ENCODE data around the gene PTPRT.

Gene PTPRT

DNA sequence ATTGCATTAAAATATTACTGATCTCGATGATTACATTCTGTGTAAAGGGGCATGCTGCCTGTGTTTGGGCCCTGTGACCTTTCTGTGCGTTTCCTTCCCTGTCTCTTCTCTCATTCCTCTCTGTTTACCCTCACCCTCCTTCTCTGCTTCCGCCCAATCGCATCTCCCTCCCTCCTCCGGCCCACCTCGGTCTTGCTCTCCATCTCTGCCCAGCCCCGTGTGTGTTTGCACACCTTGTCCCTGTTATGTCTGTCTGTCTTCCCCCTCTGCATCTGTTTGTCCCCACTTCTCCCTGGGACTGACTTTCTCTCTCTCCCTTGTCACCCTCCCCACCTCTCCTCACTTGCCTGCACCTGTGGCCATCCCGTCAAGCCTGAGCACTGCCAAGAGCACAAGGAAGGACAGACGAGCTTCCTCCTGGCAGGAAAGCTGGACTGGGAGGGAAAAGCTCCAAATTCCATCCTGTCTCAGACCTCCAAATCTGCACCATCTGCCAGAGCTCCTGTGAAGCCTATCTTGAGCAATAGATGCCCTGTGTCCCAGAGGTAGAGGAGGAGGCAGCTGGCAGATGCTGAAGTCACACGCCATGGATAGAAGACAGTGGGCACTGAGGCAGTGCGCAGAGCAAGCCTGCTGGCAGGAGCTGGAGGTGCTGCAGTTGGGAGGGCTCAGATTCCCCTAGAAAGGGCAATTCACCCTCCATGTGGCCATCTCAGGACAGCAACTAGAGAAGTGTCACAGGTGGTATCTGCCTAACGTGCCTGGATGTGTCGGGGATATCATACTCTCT, 172.3 kb downstream of the PTPRT start:
- DNase-seq = no peak

DNA sequence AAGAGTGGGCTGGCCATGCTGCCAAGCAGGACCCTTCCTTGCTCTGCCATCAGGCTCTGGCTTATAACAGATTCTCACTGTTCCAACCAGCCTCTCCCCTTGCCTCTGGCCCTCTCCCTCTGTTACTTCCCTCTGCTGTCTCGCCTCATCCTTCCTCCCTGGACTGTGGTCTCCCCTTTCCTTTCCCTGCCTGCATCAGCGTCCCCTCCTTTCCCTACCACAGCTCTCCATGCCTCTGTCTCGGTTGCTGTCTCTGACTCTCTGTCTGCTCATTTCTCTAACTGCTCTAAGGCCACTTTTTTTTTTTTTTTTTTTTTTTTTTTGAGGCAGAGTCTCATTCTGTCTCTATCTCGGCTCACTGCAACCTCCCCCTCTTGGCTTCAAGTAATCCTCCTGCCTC, 173.4 kb downstream of the PTPRT start:
- DNase-seq = no peak

DNA sequence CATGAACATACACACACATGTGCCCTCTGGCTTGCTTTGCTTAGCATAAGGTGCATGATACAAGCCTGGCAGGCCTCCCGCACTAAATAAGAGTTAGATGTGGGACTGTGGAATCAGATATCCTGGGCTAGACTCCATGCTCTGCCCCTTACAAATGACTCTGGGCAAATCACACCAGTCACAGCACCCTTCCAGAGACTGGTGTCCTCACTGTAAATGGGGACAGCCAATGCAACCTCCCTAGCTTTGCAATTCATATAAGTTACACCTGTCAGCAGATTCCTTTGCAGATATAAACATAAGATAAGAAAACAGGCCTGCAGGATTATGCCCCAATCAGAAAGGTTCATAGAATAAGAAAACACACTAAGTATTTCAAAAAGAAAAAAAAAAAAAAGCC, 174.1 kb downstream of the PTPRT start:
- no peak for DNase-seq

DNA sequence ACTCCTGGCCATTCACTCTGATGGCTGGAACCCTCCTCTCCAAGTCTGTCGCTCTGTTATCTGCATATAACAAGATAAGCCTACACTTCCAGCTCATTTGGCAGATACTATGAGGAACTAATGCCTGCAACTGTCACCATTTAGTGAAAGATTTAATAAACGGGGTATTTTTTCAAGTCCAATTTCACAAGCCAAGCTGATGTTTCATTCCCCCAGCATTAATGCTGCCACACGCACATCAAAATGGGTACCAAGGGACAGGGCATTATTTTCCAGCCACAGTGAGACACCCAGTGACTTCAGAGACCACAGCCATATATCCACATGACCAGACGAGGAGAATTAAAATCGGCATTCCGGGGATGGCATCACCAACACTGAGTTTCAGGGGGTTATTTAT, 175.5 kb downstream of the PTPRT start:
- no peak for DNase-seq

DNA sequence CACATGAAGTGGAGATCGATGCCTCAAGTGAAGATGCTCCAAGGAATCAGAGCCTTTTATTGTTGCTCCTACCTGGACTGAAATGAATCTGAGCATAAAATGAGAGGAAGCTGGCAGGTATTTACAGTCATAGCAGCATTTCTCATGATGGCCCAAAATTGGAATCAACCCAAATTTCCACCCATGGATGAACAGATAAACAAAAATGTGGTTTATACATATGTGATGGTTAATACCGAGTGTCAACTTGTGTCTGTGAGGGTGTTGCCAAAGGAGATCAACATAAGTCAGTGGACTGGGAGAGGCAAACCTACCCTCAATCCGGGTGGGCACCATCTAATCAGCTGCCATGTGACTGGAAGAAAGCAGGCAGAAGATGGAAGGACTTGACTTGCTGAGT, 178.2 kb downstream of the PTPRT start:
- DNase-seq = no peak

DNA sequence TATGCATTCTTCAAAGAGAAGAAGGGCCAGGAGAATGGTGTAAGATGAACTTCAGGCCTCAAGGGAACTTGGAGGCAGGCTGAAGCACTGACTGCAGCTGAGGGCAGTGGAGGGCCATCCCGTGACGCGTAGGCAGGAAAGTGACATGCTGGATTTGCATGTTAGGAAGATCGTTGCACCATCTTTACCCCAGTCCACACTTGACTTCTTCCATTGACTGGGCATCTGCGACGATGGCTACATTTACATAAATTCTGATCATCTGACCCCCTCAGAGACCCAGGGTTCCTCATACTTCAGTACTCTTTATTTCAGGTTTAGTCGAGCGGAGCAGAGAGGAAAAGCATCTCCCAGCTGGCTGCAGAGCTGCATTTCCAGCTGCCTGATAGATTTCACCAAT, 180.2 kb downstream of the PTPRT start:
- DNase-seq = no peak

DNA sequence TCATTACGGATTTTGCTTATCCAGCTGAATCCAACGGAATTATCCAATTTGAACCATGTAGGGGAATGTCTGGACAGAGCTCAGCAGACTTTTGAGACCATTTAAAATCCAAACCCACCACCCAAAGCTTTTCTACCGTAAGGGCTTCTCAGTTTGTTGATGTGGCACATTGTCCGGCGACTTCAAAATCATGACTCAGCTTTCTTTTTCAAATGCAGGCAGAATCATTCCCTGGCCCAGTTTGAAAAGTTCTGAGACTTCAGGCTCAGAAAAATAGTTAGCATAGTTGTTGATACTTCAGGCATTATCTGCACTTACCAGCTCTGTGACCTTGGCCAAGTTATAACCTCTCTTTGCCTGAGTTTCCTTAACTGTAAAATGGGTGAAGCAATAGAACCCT, 182.2 kb downstream of the PTPRT start:
- DNase-seq = no peak

DNA sequence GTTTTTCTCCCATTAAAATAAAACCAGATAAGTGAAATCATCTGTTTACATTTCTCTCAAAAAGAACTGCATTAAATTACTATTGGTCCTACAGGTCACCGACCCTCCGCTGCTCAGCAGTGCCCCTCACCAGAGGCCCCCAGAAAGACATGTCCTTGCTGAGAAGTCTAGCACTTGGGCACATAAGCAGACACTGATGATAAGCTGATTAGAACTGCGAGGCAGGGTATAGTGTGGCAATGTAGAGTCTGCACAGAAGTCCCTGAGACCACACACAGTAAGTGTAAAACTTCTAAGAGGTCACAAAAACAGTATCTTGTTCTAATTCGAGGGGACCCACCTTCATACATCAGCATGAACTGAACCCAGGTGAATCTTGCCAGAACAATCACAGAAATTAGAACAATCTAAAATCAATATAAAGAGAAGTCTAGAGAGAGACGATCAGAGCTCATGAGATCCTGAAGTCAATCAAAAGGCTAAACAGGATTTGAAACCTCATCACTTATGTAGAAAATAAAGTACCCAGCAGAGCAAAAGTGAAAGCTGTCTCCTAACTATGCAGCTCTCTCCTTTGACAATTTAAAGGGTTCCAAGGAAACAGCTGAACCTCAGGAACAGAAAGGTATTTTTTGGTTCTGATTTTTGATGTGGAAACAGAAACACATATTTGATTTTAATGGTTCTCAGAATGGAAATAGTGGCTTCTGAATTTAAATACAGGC, 182.9 kb downstream of the PTPRT start:
- DNase-seq = no peak

DNA sequence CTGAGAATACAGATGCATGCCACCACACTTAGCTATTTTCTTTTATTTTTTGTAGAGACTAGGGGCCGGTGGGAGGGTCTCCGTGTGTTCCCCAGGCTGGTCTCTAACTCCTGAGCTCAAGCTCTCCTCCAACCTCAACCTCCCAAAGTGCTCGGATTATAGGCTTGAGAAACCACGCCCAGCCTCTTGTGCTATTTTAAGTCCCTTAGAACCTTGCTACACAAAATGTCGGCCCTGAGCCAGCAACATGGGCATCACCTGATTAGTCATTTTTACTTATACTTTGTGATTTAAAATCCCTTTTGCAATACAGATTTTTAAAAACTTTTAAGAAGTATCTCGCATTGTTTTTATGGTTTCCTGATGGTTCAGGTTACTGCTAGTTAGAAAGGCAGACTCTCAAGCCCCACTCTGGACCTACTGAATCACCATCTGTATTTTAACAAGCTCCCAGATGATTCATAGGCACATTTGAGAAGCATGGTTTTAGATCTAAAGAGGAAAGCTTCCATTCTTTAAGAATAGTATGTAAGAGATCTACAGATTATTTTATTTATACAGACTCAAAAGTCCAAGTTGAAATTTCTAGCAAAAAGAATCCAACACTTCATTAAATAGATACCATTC, 186.3 kb downstream of the PTPRT start:
- DNase-seq = no peak

DNA sequence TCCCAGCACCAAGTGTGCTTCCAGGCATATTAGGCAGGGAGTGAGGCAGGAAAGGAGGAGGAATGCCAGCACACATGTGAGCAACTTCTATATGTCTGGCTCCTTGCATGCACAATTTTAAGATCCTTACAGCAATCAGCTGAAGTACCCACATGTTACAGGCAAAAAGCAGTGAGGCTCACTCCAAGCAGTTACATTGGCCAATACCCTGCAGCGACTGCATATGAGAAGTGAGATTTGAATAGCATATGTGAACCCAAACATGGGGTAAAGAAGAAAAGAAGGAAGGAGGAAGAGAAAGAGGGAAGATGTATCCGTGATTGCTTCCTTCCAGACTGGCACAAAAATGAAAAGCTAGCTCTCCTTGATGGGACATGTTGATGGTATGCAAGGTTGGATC, 193.6 kb downstream of the PTPRT start:
- no peak for DNase-seq

DNA sequence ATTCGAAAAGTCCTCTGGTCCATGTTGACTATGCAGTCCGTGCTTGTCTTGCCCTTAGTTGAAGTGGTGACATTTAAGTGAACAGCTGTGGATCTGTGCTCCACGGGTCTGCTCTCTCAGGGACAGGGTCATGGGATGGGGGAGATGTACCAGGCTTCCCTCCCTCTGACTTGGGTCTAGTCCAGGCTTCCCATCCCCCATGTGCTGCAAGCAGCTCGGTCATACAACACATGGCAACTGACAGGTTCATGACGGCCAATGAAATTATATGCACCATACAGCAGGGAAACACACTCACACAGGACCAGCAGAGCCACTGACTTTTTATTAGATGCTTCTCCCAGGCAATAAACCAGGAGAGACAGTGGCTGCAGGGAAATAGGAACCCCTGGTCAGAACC, 201.4 kb downstream of the PTPRT start:
- no peak for DNase-seq

DNA sequence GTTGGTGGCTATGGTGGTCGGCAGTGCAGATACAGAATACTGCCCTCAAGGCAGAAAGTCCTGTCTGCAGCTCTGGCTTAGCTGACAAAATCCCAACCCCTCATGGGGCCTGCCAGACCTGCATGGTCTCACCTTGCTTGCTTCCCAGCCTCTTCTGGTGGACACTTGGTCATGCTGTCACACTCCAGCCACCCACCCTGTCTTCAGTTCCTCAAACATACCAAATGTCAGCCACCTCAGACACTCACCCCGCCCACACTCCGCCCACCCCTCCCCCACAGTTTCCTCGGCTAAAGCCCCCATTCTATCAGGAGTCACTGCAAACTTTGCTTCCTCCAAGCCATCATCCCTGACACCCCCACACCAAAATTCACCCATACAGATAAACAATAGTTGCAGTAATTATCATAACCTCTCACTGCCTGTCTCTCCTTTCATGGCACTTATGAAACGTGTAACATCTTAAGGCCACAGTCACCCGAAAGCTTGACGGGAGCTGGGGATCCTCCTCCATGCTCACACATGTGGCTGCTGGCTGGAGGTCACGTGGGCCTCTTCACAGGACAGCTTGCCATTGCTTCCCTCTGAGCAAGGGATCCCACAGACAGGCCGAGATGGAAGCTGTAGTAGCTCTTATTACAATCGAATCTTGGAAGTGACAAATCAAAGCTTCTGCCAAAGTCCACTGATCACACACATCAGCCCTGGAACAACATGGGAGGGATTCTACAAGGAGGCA, 202.2 kb downstream of the PTPRT start:
- no peak for DNase-seq

DNA sequence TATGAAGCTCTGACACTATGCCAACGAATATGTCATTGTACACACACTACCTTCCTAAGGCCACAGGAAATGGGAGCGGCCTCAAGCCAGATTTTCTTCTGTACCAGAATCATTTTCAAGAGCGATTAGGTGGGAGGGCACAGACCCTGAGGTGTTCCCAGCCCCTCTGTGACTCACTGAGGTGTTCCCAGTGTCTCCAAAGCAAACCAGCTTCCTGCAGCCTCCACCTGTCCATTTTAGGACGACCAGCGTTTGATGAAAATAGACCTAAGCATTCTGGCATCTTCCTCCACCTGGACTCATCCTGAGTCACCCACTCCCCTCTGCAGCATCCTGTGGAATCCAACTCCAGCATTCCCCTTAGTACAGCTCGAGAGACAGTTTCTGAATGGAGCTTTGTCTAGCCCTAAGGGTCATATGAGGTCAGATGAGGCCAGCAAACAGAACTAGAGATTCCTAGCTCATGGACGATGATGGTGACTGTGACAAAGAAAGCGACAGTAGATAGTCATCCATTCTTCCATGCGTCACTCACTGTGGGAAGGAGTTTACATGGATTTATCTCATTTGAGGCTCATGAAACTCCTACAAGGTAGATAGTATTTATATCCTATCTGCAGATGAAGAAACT, 203.4 kb downstream of the PTPRT start:
- DNase-seq = no peak

DNA sequence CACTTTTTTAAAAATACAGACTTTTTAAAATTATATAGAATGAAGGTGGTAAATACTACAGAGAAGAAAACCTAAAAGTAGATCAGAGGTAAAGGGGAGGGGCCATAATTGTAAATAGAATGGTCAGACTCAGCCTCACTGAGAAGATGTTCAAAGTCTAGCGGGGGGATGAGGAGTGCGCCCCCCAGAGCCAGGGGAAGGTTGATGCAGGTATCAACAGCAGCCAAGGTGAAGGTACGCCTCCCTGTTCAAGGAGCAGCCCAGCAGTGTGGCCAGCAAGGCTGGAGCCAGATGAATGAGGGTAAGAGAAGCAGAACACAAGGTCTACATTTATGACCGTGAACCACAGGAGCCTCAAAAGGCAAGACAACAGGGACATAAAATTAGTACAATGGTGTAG, 204.1 kb downstream of the PTPRT start:
- no peak for DNase-seq

DNA sequence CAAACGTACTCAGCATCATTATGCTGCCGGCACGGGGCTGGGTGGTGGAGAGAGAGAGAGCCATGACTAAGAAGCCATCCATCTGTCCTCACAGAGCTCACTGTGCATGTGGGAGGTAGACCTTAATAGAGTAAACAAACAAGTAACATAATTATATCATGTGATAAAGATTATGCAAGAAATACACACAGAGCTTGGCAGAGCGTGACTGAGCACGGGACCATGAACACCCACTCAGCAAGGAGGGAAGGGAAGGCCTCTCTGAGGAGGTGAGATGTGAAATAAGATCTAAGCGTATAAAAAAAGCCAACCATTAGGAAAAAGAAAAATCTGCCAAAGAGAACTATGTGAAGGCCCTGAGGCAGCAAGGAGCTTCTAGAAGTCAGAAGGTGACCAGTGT, 207.5 kb downstream of the PTPRT start:
- no peak for DNase-seq

DNA sequence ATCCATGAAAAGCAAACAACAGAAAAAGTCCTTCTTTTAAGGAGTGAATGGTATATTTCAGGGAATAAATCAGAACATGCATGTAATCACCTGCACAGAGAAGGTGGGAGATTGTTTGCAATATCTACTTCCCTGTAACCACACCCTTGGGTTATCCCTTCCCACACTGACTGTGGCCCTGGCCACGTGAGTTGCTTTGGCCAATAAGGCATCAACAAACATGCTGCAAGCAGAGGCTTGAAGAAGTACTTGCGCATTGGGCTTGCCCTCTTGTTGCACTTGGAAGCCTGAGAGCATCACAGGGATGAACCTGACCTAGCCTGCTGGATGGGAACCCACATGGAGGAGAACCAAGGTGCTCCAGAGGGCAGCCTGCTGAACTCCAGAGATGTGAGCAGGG, 208.5 kb downstream of the PTPRT start:
- no peak for DNase-seq

DNA sequence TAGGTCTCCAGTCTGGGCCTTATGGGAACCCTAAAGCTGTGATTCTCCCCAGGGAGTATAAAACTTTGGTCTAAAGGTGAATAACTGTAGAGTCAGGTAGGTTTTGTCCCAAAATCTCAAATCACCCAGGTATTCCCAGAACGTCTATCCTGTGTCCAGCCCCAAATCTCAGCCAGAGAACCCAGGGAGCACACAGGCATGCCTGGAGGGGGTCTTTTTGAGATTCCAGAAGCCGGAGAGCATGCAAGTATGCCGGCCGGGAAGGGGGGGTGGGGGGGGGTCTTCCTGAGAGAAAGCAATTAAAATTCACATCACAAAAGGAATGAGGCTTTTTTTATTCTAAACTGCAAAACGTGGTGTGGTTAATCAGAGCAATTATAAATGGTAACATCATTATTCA, 210.0 kb downstream of the PTPRT start:
- no peak for DNase-seq

DNA sequence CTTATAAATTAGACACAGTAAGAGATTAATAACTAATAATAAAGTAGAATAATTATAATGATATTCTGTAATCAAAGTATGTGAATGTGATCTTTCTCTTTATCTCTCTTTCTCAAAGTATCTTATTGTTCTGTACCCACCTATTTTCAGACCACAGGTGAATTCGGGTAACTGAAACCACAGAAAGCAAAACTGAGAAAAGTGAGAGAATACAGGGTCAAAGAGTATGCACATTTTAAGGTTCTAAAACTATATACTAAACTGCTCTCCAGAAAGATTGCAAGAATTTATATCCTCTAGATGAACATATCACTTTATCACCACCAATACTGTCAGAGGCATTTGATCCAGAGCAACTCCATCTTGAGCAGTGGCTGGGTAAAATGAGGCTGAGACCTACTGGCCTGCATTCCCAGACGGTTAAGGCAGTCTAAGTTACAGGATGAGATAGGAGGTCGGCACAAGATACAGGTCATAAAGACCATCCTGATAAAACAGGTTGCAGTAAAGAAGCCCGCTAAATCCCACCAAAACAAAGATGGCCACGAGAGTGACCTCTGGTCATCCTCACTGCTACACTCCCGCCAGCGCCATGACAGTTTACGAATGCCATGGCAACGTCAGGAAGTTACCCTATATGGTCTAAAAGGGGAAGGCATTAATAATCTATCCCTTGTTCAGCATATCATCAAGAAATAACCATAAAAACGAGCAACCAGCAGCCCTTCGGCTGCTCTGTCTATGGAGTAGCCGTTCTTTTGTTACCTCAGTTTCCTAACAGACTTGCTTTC, 211.3 kb downstream of the PTPRT start:
- DNase-seq = no peak

DNA sequence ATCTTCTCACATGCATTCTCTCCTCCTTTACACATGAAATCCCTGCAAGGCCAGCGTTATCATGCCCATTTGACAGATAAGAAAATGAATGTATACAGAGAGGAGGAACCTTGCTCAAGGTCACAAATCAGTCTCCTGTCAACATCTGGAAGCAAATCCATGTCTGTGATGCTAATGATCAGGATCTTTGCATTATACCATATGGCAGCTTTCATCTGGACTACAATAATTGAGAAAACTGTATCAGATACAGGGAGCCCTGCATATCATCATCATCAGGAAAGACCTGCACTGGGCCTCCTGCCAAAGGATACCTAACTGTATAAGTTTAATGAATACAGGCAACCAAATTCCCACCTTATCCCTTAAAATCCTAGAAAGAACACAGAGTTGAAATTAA, 213.7 kb downstream of the PTPRT start:
- no peak for DNase-seq

DNA sequence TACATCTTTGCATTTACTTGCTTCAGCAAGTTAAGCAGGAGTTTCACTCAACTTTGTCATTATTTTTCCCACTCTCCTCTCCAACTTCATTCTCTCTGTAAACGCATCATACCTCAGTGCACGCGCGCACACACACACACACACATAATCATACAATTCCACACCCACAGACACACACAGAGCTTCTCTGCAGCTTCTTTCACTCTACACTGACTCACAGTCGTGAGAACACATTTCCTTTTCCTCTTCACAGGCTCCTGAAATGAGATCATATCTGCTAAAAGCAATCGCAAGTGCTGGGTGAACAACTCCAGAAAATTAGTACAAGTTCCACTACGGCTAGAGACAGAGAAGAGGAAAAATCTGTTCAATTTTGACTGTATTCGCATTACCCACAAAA, 215.4 kb downstream of the PTPRT start:
- DNase-seq = no peak

DNA sequence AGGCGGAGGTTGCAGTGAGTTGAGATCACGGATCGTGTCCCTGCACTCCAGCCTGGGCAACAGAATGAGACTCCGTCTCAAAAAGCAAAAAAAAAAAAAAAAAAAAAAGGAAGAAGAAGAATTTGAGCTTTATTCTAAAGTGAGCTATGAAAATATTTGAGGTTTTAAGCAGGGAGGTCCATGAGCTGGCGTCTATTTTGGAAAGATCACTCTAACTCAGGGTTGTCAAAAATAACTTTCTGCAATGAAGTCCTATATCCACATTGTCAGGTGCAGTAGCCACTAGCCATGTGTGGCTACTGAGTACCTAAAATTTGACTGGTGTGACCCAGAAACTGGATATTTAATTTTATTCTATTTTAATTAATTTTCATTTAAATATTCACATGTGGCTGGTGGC, 217.1 kb downstream of the PTPRT start:
- no peak for DNase-seq

DNA sequence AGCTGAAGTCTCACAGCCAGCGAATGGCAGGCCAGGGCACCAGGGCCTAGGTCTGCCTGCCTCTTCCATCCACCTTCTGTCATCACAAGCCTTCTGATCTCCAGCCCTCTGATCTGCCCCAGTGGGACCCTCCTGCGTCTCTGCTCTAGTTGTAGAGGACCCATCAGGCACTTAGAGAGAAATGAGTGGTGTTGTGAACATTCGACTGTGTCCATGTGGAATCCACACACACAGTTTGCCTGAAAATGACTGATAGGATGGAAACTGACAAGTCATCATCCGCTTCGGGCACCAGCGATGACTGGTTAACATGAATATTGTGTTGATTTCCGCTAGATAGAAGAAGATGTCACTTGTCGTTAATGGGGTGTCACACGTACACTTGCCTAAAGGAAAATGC, 221.0 kb downstream of the PTPRT start:
- DNase-seq = no peak

All from activated effector memory CD4-positive, alpha-beta T cell treated with Interleukin-2 at 50 U/mL for 16 hours (primary cell).